OCI-LY1 (cell line): Measurements from ENCODE around the gene CASS4.

Experiments used
- CTCF ChIP-seq: fragments of 200-600 bp; sonication (generic), shearing (Covaris generic); IDR thresholded peaks from 2 replicates; pipeline ENCODE4 v1.5.1; 2017; ENCODE audit warnings: mild to moderate bottlenecking, antibody characterized with exemption, low read length, moderate library complexity, mixed read lengths
- EZH2 ChIP-seq: fragments of 200-600 bp; sonication (generic), shearing (Covaris generic); IDR thresholded peaks from 2 replicates; pipeline ENCODE4 v1.8.0; 2017; ENCODE audit warnings: borderline replicate concordance, mixed run types, mild to moderate bottlenecking, antibody characterized with exemption, low read length, moderate library complexity, mixed read lengths

DNA sequence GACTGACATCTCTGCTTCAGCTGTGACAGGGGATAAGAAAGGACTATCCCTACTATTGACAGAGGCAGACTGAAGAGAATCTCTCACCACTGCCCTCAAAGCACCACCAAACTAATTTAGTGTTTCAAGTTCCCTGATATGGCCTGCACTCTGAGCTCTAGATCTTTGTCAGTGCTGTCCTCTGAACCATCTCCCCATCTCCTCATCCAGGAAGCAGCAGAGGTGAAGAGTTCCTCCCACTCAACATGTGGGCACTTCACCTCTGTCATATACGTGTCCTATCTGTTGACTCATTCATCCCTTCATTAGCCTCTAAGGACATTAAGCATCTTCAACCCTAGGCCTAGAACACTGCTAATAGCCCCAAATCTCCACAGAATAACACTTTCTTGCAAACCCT is 39.2 kb upstream of the CASS4 start:
- TF ChIP-seq CTCF: no peak
- TF ChIP-seq EZH2: no peak
